ENCODE results near the gene LUC7L3. TPM values are rescaled to one million over a fixed set of nuclear protein-coding genes. Genes with fewer than 3 reads are reported as not detected.

Gene LUC7L3
- total and polyA plus RNA-seq, 2 donors (not counting 3 experiments of a cell fraction or from before 2014, with no cell fraction given), result 70.9 to 113 TPM

- TF ChIP-seq FOS (IDR thresholded peaks at IDR 0.05; ENCODE audit: borderline replicate concordance, insufficient read depth, low read length), result no peak
- no peak for TF ChIP-seq GATA2 (IDR thresholded peaks at IDR 0.05; ENCODE audit: insufficient read depth, insufficient read length, low read depth, low read length)
- no peak for FAIRE-seq
Observed at GRCh38 chr17:50677851-50678375, 41.5 kb upstream of the LUC7L3 start.

GRCh38 chr17:50679008-50679544 lies 40.3 kb upstream of the LUC7L3 start:
- TF ChIP-seq GATA2 (IDR thresholded peaks at IDR 0.05; ENCODE audit: insufficient read depth, insufficient read length, low read depth, low read length) (no peak), CTCF (IDR thresholded peaks at IDR 0.05; ENCODE audit: extremely low read depth in 1 of 2, insufficient read depth in 1 of 2, low read depth in 1 of 2, low read length in 2 of 2) (no peak), FOS (IDR thresholded peaks at IDR 0.05; ENCODE audit: borderline replicate concordance, insufficient read depth, low read length) (no peak), JUN (IDR thresholded peaks at IDR 0.05; ENCODE audit: borderline replicate concordance, insufficient read depth, insufficient read length, low read depth) (no peak), MAX (IDR thresholded peaks at IDR 0.05; ENCODE audit: insufficient read depth, insufficient read length) (no peak), MYC (IDR thresholded peaks at IDR 0.05; ENCODE audit: low read depth, low read length) (no peak), POLR2A (IDR thresholded peaks at IDR 0.05; ENCODE audit: low read depth, low read length) (no peak), POLR2AphosphoS5 (IDR thresholded peaks at IDR 0.05; ENCODE audit: insufficient read depth, low read depth, low read length) (no peak), EZH2 (IDR thresholded peaks at IDR 0.05; ENCODE audit: borderline replicate concordance, low read depth, low read length, severe bottlenecking) (no peak)
- no TSS peak for BruUV-seq (replicated peaks)
- Histone ChIP-seq H3K4me2 (ENCODE audit: insufficient read depth, low read length) (no peak overlapping the region), H2AFZ (ENCODE audit: low read depth, low read length) (no peak overlapping the region), H3K27ac (ENCODE audit: insufficient read depth, low read depth, low read length) (no peak overlapping the region), H3K9me1 (replicated peaks; ENCODE audit: control insufficient read depth, extremely low read depth, insufficient read depth, low read length) (no peaks in the 10 kb centered on the region), H3K9ac (replicated peaks; ENCODE audit: extremely low read depth, insufficient read depth, low read length) (no peak overlapping the region), H3K4me3 (replicated peaks in 1 of 3; ENCODE audit: insufficient read depth in 1 of 3, low read depth in 1 of 3, low read length in 3 of 3) (no peak overlapping the region), H3K36me3 (ENCODE audit: control insufficient read depth in 2 of 2, extremely low read depth in 1 of 2, insufficient read depth in 2 of 2, low read length in 2 of 2) (no peaks in the 10 kb centered on the region), H3K4me1 (ENCODE audit: control insufficient read depth, extremely low read depth, insufficient read depth, low read length) (peaks cover 3% of the 10 kb centered on the region), H3K27me3 (ENCODE audit: control insufficient read depth in 2 of 2, insufficient read depth in 2 of 2, low read length in 2 of 2) (no peaks in the 10 kb centered on the region), H3K9me3 (replicated peaks; ENCODE audit: control insufficient read depth, insufficient read depth, low read length) (no peaks in the 10 kb centered on the region), H4K20me1 (replicated peaks; ENCODE audit: control insufficient read depth, extremely low read depth, insufficient read depth, low read length) (no peaks in the 10 kb centered on the region), H3K79me2 (ENCODE audit: control insufficient read depth, insufficient read depth, low read length) (no peaks in the 10 kb centered on the region)
- CTCF ChIA-PET, result interaction anchor here (0.8 to 7.9 kb wide), 5 partner anchors 10 to 128 kb away, joined by 3 to 105 read pairs (median 3); no protein-coding TSS in a partner anchor
- dilution Hi-C loops (cut with MboI; ENCODE audit: extremely low pct_ligation_motif_present, low sequenced_read_pairs) (no loop called here), intact Hi-C loops (cut with micrococcal nuclease) (no loop called here)
- FAIRE-seq (no peak), DNase-seq (ENCODE audit: low read depth, low spot score) (no peak)
- POLR2A ChIA-PET, result no interaction called here

More at GRCh38 chr17:50677851-50678375, 41.5 kb upstream of the LUC7L3 start:
- CTCF ChIA-PET, result interaction anchor here (2.6 to 7.9 kb wide), 2 partner anchors 48 to 127 kb away, joined by 10 to 105 read pairs; no protein-coding TSS in a partner anchor
- POLR2A ChIA-PET, result no interaction called here
- no peak overlapping the region for H3K9ac ChIP-seq (replicated peaks; ENCODE audit: extremely low read depth, insufficient read depth, low read length)
- H2AFZ ChIP-seq (ENCODE audit: low read depth, low read length), result no peak overlapping the region
- H3K27me3 ChIP-seq (ENCODE audit: control insufficient read depth in 2 of 2, insufficient read depth in 2 of 2, low read length in 2 of 2), result no peaks in the 10 kb centered on the region
- no peaks in the 10 kb centered on the region for H3K9me1 ChIP-seq (replicated peaks; ENCODE audit: control insufficient read depth, extremely low read depth, insufficient read depth, low read length)
- H4K20me1 ChIP-seq (replicated peaks; ENCODE audit: control insufficient read depth, extremely low read depth, insufficient read depth, low read length), result no peaks in the 10 kb centered on the region
- no peaks in the 10 kb centered on the region for H3K79me2 ChIP-seq (ENCODE audit: control insufficient read depth, insufficient read depth, low read length)
- dilution Hi-C loops (cut with MboI; ENCODE audit: extremely low pct_ligation_motif_present, low sequenced_read_pairs) (no loop called here), intact Hi-C loops (cut with micrococcal nuclease) (no loop called here)
- H3K4me2 ChIP-seq (ENCODE audit: insufficient read depth, low read length), result no peak overlapping the region
- no peak overlapping the region for H3K27ac ChIP-seq (ENCODE audit: insufficient read depth, low read depth, low read length)
- no peaks in the 10 kb centered on the region for H3K36me3 ChIP-seq (ENCODE audit: control insufficient read depth in 2 of 2, extremely low read depth in 1 of 2, insufficient read depth in 2 of 2, low read length in 2 of 2)
- DNase-seq (ENCODE audit: low read depth, low spot score), result no peak
- no TSS peak for BruUV-seq (replicated peaks)
- H3K9me3 ChIP-seq (replicated peaks; ENCODE audit: control insufficient read depth, insufficient read depth, low read length), result no peaks in the 10 kb centered on the region
- H3K4me3 ChIP-seq (replicated peaks in 1 of 3; ENCODE audit: insufficient read depth in 1 of 3, low read depth in 1 of 3, low read length in 3 of 3), result no peak overlapping the region
- peaks cover 3% of the 10 kb centered on the region for H3K4me1 ChIP-seq (ENCODE audit: control insufficient read depth, extremely low read depth, insufficient read depth, low read length)
